GM04503 (cell line): ENCODE measurements around the gene USP13.
A peak's percentile ranks its signal among the peaks of the same experiment; 100 is the strongest.

Experiments
- DNase-seq: peaks from one replicate; pipeline ENCODE4 v3.0.0-alpha.2; 2012; ENCODE audit warnings: low read depth

Gene USP13

DNA sequence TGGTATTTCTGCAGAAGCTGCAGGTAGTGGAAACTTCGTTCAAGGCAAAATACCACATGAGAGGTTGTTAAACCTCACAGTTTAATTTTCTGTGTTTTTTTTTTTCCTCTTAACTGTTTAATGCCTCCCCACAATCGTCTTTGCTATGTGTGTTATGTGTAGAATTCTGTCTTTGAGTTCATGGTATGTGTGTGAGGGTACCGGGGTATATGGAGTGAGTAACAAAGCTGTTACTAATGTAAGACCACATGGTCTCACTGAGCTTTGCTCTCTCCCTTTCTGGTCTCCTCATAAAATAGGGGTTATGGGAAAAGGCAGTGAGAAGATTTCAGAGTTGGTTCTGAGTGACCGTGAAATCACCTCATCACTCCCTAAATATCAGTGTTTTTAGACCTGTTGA lies 143.6 kb downstream of the USP13 start:
- DNase-seq: no peak

DNA sequence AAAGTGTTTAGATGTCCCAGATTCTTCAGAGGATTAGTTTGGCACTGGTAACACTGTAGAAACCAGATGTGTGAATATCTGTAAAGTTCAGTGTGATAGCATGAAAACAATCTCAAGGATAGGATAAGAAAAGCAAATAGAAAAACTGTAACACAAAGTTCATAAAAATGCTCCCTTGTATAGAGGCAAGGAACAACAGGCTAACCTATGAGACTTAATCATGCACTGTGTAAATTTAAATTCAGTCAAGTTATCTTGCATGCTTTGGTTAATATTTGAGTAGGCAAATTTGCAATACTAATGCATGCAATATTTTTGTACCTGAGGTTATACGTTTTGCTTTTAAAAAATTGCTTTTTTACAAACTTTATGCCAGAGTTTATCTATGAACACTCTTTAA lies 144.4 kb downstream of the USP13 start:
- DNase-seq: no peak

DNA sequence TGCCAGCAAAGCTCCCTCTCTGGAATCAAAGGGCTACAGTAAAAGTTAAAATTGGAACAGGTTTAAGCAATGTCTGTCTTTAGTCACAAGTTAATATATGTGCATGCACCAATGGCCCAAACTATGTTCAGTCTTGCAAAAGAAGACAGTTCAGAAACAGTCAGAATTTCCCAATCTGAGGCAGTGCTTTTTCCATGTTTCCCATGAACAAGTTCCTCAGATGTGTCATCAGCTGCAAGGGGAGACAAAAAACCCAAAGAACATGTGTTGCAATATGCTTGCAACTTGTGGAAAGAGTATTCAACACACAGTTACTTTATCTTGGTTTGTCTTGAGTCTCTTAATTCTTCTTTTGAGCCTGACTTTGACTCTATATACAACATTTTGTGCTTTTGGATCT lies 148.4 kb downstream of the USP13 start:
- peak; percentile 79 for DNase-seq

- DNase-seq: no peak
Observed at GRCh38 chr3:179801856-179802255, 149.0 kb downstream of the USP13 start.

- peak; percentile 3 for DNase-seq
Observed at GRCh38 chr3:179806177-179806576, 153.3 kb downstream of the USP13 start.

DNA sequence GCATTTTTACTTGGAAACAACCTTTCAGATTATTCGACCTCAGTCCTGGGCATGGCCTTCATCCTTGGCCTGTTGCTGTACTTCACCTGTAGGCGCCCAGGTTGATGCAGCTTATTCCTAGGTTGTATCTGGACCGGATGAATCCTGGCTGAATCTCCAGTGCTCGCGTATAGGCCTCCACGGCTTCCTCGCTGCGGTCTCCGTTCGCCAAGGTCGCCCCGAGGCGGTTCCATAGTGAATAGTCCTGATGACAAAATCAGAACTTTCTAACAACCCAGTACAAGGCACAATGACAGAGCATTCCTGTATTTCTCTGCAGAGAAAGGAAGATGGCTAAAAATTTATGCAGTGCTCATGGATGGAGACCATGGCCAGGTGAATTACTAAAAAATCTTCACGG lies 154.7 kb downstream of the USP13 start:
- DNase-seq: no peak

GRCh38 chr3:179809639-179810038 lies 156.8 kb downstream of the USP13 start:
- DNase-seq: no peak

- peak; percentile 34 for DNase-seq
Observed at GRCh38 chr3:179811321-179812095, 158.7 kb downstream of the USP13 start.

DNA sequence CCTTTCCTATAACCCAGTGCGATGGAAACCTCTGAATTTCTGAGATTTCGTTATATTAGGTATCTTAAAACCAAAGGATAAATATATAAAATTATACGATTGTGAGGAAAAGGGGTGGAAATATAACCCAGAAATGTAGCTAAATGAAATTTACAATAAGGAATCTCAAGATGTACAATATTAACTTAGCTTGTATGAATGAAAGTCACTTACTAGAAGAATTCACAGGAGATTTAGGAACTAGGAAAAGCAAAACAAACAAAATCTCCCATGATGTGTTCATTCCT lies 159.2 kb downstream of the USP13 start:
- DNase-seq: no peak

- no peak for DNase-seq
Observed at GRCh38 chr3:179819379-179819778, 166.5 kb downstream of the USP13 start.

DNA sequence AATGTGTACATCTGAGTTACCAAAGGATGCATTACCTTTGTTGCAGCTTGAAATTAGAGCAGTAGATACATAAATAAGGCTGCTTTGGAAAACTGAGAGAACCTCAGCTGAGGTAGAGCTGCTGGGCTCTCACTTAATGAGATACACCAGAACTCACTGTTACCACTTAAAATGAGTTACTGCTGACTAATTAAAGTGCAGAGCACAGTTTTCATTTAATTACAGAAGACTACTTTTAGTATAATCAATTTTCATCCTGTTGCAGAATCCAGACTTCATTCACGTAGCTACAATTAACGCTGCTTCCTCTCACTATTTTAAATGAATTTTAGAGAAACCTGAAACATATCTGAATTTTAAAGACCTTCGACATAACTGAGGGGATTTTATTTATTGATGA lies 169.5 kb downstream of the USP13 start:
- no peak for DNase-seq

DNA sequence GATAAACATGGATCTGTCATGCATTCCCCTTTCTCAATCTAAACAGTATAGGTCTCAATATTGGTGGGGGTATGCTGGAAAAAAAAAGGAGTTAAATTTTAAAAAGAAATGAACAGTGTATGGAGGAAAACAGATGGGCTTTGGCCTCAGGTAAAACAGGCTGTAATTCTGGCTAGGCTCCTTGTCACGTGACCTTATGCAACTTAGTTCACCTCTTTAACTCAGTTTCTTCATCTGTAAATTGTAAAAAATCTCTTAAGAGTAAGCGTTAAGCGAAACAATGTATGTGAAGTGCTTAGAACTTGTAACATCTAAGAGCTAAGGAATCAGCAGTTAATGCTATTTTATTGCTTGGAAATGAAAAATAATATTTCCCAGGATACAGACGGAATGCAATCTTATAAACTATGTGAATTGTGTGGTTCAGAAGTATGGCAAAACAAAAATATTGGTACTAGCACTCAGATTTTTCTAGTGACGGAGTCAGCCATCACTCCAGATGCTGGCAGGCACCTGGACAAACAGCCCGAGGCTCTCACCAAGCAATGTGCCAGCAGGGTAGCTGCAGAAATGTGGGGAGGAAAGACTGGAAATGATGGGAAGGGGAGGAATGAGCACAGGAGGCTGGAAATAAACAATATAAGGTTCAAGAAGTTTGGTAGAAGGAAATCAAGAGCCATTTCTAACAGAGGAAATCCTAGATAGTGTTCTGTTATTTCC lies 172.8 kb downstream of the USP13 start:
- no peak for DNase-seq

- DNase-seq: no peak
Observed at GRCh38 chr3:179826247-179826637, 173.4 kb downstream of the USP13 start.

DNA sequence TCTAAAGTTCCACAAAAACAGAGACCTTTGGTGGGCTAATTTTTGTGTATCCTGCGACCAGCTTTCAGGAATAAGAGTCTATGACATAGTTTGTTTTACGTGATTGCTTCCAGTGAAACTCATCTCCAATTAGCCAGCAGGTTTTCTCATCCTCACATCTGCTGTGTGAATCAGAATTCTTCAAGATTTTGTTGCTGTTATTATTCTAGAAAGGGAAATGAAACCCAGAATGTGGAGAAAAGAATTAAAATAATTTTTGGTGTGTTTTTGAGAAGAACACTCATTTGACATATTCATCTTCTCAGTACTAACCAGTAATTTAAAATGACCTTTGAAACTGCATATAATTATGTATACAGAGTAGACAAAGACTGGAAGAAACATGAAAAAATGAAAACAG lies 175.9 kb downstream of the USP13 start:
- no peak for DNase-seq

DNA sequence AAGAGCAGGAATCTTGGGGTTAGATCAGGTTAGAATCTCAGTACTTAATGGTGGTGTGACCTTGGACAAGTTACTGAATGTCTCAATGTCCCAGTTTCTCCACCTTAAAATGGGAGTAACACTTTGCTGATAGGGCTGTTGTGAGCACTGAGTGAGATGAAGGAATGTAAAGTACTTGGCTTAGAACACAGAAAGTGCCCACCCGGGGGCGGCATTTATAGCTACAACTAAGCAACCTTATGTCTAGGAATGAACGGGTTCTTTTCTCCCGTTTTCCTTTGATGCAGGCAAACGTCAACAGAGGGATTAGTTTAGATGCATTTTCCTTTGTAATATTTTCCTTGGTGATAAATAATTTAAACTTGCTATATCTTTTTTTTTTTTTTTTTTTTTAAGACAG lies 176.6 kb downstream of the USP13 start:
- no peak for DNase-seq

DNA sequence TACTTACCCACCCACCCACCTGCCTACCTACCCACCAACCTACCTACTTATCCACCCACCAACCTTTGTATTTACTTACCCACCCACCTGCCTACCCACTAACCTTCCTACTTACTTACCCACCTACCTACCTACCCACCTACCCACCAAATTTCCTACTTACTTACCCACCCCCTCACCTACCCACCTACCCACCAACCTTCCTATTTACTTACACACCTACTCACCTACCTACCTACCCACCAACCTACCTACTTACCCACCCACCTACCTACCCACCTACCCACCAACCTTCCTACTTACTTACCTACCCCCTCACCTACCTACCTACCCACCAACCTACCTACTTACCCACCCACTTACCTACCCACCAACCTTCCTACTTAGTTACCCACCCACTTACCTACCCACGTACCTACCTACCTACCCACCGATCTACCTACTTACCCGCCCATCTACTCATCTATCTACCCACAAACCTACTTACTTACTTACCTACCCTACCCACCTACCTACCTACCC lies 179.6 kb downstream of the USP13 start:
- DNase-seq: no peak

- DNase-seq: no peak
Observed at GRCh38 chr3:179833294-179833693, 180.5 kb downstream of the USP13 start.

DNA sequence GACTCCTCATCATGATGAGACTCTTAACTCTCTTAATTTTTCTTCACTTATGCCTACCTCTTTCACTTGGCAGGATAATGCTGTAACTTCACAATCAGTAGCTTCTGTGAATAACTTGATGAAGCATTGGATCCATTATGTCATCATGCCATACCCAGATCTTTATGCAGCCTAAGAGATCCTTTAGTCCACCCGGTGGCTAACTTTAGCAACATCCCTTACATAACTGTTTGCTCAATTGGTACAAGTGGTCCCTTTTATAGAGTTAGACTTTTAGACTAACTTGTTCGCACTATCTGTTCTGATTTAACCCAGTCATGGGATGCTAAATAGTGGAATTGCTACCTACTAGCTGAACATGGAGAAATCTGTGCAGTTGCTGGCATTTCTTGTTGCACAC lies 184.5 kb downstream of the USP13 start:
- no peak for DNase-seq
